Body of pancreas (tissue), 4 donors: ENCODE measurements around the gene CAPN2. TPM values are rescaled to one million over a fixed set of nuclear protein-coding genes. Genes with fewer than 3 reads are reported as not detected.

Experiments
- ATAC-seq: fragments of 150-250 bp; one replicate; pipeline ENCODE4 v1.9.1; 2016
- DNase-seq, 4 donors: peaks; one replicate each; pipeline ENCODE4 v3.0.0-alpha.2; 2019
- H3K27ac ChIP-seq, 4 donors: fragments of 200-600 bp; sonication (generic); 1 replicate in 3 of 4; 2 replicates in 1 of 4; pipeline versions ENCODE4 v1.5.1 to v1.6.1; 2016 to 2019; ENCODE audit warnings: mild to moderate bottlenecking in 1 of 4, mixed read lengths in 1 of 4, moderate library complexity in 1 of 4
- H3K27me3 ChIP-seq, 2 donors: fragments of 200-600 bp; sonication (generic); one replicate each; pipeline ENCODE4 v1.6.0; 2016; ENCODE audit warnings: mild to moderate bottlenecking in 1 of 2
- H3K36me3 ChIP-seq, 2 donors: fragments of 200-600 bp; sonication (generic); replicated peaks in 1 of 2; 2 replicates each; pipeline ENCODE4 v1.5.1; 2016; ENCODE audit warnings: low read depth in 2 of 2; ENCODE audit not compliant: insufficient read depth in 1 of 2
- H3K4me1 ChIP-seq: fragments of 200-600 bp; sonication (generic); one replicate; pipeline ENCODE4 v1.6.0; 2016
- H3K4me3 ChIP-seq, 2 donors: fragments of 200-600 bp; sonication (generic); 1 replicate in 1 of 2; 2 replicates in 1 of 2; pipeline ENCODE4 v1.5.1; 2016 to 2019
- H3K9me3 ChIP-seq, 3 donors: fragments of 200-600 bp; sonication (generic); 1 replicate in 2 of 3; 2 replicates in 1 of 3; pipeline ENCODE4 v1.5.1; 2016
- POLR2A ChIP-seq, 3 donors: fragments of 450-650 bp; IDR thresholded peaks; one replicate each; pipeline ENCODE4 v1.6.1; 2016; ENCODE audit warnings: antibody characterized with exemption in 3 of 3, mild to moderate bottlenecking in 2 of 3
- WGBS, 2 donors: methylation state at CpG; one replicate each; pipeline ENCODE4 v1.1.5; 2017; 5-methylcytosine and 5-hydroxymethylcytosine counted together
- intact Hi-C: fragments of 100-400 bp; cut with DNase I; formaldehyde crosslinking; loops from one replicate; pipeline ENCODE4 v1.15.1; 2023
- total RNA-seq, 2 donors: library from RNA; depleted of rRNA; stranded (reverse); fragments of >200 nt; gene quantifications; one replicate each; pipeline ENCODE4 v1.1.0, GENCODE V29; 2016
- TF ChIP-seq, protein P1 (sequence below), 7 experiments: fragments of 450-650 bp in 4 of 7; fragments of 200-600 bp in 3 of 7; sonication (generic) in 3 of 7; IDR thresholded peaks; one replicate each; pipeline ENCODE4 v1.5.1; 2016 to 2019; ENCODE audit warnings: antibody characterized with exemption in 7 of 7

The CAPN2 gene
- total RNA-seq, 2 donors from 2014 or later = 85.7 to 90.0 TPM

- DNase-seq = no peak
- WGBS, 2 donors = 89 to 90% methylated on average over 5 of the region's 5 CpGs
- intact Hi-C loops = no loop called here
- Histone ChIP-seq H3K4me1 (peaks cover 5% of the 10 kb centered on the region), H3K36me3 (peaks cover 0 to 18% of the 10 kb centered on the region in 2 donors), H3K27me3 (no peaks in the 10 kb centered on the region), H3K4me3 (no peak overlapping the region), H3K9me3 (no peaks in the 10 kb centered on the region), H3K27ac (peak overlapping the region in 1 of 4 donors; percentile 35)
- TF ChIP-seq POLR2A (IDR thresholded peaks at IDR 0.05) = no peak
- TF ChIP-seq, protein P1, sequence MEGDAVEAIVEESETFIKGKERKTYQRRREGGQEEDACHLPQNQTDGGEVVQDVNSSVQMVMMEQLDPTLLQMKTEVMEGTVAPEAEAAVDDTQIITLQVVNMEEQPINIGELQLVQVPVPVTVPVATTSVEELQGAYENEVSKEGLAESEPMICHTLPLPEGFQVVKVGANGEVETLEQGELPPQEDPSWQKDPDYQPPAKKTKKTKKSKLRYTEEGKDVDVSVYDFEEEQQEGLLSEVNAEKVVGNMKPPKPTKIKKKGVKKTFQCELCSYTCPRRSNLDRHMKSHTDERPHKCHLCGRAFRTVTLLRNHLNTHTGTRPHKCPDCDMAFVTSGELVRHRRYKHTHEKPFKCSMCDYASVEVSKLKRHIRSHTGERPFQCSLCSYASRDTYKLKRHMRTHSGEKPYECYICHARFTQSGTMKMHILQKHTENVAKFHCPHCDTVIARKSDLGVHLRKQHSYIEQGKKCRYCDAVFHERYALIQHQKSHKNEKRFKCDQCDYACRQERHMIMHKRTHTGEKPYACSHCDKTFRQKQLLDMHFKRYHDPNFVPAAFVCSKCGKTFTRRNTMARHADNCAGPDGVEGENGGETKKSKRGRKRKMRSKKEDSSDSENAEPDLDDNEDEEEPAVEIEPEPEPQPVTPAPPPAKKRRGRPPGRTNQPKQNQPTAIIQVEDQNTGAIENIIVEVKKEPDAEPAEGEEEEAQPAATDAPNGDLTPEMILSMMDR (IDR thresholded peaks at IDR 0.05) = no peak
- ATAC-seq = no peak
Observed at GRCh38 chr1:223772771-223773160, 60.4 kb downstream of the CAPN2 start.

GRCh38 chr1:223774134-223774814, 61.9 kb downstream of the CAPN2 start:
- 91 to 96% methylated on average over 6 of the region's 6 CpGs for WGBS, 2 donors
- Histone ChIP-seq H3K27me3 (no peaks in the 10 kb centered on the region), H3K4me1 (peaks cover 5% of the 10 kb centered on the region), H3K36me3 (peaks cover 0 to 23% of the 10 kb centered on the region in 2 donors), H3K4me3 (no peak overlapping the region), H3K9me3 (no peaks in the 10 kb centered on the region), H3K27ac (no peak overlapping the region)
- intact Hi-C loops = no loop called here
- no peak for DNase-seq
- TF ChIP-seq, protein P1 (IDR thresholded peaks at IDR 0.05) = no peak
- no peak for ATAC-seq

- H3K4me1 ChIP-seq = peaks cover 5% of the 10 kb centered on the region
- intact Hi-C loops = no loop called here
- no peaks in the 10 kb centered on the region for H3K27me3 ChIP-seq
- 69 to 83% methylated on average over 4 of the region's 4 CpGs for WGBS, 2 donors
- DNase-seq = no peak
- no peak overlapping the region for H3K4me3 ChIP-seq
- H3K36me3 ChIP-seq = peaks cover 0 to 23% of the 10 kb centered on the region in 2 donors
- TF ChIP-seq, protein P1 (IDR thresholded peaks at IDR 0.05) = no peak
- no peak for TF ChIP-seq POLR2A (IDR thresholded peaks at IDR 0.05)
- H3K9me3 ChIP-seq = no peaks in the 10 kb centered on the region
- no peak for ATAC-seq
- H3K27ac ChIP-seq = no peak overlapping the region
Observed at GRCh38 chr1:223775054-223775453, 62.7 kb downstream of the CAPN2 start.

DNA sequence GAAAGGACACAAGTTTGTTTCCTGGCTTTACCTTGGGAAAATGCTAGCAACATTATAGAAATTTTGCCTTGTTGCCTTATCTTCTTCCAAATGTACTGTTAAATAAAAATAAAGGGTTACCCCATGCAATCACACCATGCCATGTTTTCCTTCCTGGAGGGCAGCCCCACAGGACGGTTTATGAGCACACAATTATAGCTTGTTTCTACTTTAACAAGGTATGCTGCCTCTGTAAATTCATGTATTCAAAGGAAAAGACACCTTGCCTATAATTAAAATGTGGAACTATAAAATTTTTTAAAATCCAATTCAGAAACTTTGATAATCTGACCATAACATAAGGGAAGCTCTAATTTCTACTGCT, 63.4 kb downstream of the CAPN2 start:
- Histone ChIP-seq H3K4me1 (peaks cover 5% of the 10 kb centered on the region), H3K9me3 (no peaks in the 10 kb centered on the region), H3K36me3 (peaks cover 0 to 19% of the 10 kb centered on the region in 2 donors), H3K27me3 (no peaks in the 10 kb centered on the region), H3K27ac (no peak overlapping the region), H3K4me3 (no peak overlapping the region)
- DNase-seq (no peak), ATAC-seq (no peak)
- 74 to 81% methylated on average over 1 of the region's 1 CpG for WGBS, 2 donors
- TF ChIP-seq POLR2A (IDR thresholded peaks at IDR 0.05) = no peak
- TF ChIP-seq, protein P1 (IDR thresholded peaks at IDR 0.05) = no peak
- intact Hi-C loops = no loop called here
